ENCODE results near the gene ANKRD33. TPM values are rescaled to one million over a fixed set of nuclear protein-coding genes. Genes with fewer than 3 reads are reported as not detected.

Gene ANKRD33
- total and polyA plus RNA-seq, 2 of the 13 experiments (the other 11 are each of a cell fraction or from before 2014, with no cell fraction given): 0.04 TPM; not detected in 1

DNA sequence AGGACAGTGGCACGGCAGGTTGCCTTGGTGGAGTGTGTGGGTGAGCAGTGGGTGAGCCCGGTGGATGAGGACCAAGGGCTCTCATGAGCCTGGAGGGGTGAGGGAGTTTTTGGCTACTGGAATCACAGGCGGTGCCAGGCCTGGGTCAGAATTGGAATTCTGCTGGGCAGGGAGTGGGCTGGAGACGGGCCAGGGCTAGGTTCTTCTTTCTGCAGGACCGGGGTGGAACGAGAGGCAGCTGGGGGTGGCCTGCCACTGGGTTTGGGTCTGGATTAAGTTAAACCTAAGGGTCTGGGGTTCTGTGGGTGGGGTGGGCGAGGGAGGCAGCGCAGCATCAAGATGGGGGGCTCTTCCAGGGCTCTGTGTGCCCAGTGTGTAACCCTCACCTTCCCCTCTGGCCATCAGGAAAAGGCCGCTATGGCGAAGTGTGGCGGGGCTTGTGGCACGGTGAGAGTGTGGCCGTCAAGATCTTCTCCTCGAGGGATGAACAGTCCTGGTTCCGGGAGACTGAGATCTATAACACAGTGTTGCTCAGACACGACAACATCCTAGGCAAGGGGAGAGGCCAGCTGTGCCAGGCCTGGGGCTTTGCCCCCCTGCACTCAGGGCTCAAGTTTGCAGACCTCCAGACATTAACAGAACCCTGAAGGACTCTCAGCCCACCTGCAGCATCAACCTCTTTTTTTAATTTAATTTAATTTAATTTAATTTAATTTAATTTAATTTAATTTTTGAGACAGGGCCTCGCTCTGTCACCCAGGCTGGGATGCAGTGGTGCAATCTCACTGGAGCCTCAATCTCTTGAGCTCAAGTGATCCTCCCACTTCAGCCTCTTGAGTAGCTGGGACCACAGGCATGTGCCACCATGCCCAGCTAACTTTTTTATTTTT, 26.4 kb downstream of the ANKRD33 start:
- CTCF ChIA-PET (ENCODE audit: low intra/inter-chr PET ratio, low total read pairs): no interaction called here
- no peaks in the 10 kb centered on the region for H3K79me2 ChIP-seq (ENCODE audit: insufficient read depth, low read length)
- H3K9me3 ChIP-seq (ENCODE audit: low read length): no peaks in the 10 kb centered on the region
- BruUV-seq (replicated peaks): no TSS peak
- no peak for FAIRE-seq
- H2AFZ ChIP-seq (ENCODE audit: low read length): no peak overlapping the region
- intact Hi-C loops (cut with micrococcal nuclease; ENCODE audit: unreplicated experiment): no loop called here
- TF ChIP-seq ZNF552 (CRISPR knock-in tag; IDR thresholded peaks at IDR 0.05; ENCODE audit: borderline replicate concordance): no peak
- no peaks in the 10 kb centered on the region for H3K36me3 ChIP-seq (replicated peaks in 1 of 2; ENCODE audit: control insufficient read depth in 1 of 2, insufficient read depth in 2 of 2, low read length in 2 of 2)
- in situ Hi-C loops (cut with HindIII; ENCODE audit: extremely low pct_ligation_motif_present, low pct_unique_long_range_greater_than_20kb): no loop called here
- peaks cover 3 to 42% of the 10 kb centered on the region in 2 experiments; a peak in 3 of 5 replicates for H3K27me3 ChIP-seq (ENCODE audit: control insufficient read depth in 1 of 2, insufficient read depth in 2 of 2, low read length in 2 of 2)
- 0 out of 2 replicates have a peak, but pooled peaks cover 19% of the 10 kb centered on the region for H3K4me1 ChIP-seq (ENCODE audit: insufficient read depth, low read length)
- no peak for ATAC-seq
- no peak overlapping the region for H3K4me2 ChIP-seq (ENCODE audit: low read depth, low read length)
- H3K9ac ChIP-seq (ENCODE audit: insufficient read depth, low read depth, low read length): no peak overlapping the region
- POLR2A ChIA-PET: no interaction called here
- H3K27ac ChIP-seq (ENCODE audit: extremely low read length, insufficient read depth, low read length): no peak overlapping the region
- no peaks in the 10 kb centered on the region for H4K20me1 ChIP-seq (ENCODE audit: insufficient read depth, low read length)
- no peak for DNase-seq (ENCODE audit: low spot score)
- 50% methylated on average over 14 of the region's 17 CpGs for WGBS (ENCODE audit: low lambda C conversion rate)
- no peak overlapping the region for H3K4me3 ChIP-seq (replicated peaks in 1 of 3; ENCODE audit: insufficient read depth in 1 of 3, low read depth in 2 of 3, low read length in 3 of 3)

DNA sequence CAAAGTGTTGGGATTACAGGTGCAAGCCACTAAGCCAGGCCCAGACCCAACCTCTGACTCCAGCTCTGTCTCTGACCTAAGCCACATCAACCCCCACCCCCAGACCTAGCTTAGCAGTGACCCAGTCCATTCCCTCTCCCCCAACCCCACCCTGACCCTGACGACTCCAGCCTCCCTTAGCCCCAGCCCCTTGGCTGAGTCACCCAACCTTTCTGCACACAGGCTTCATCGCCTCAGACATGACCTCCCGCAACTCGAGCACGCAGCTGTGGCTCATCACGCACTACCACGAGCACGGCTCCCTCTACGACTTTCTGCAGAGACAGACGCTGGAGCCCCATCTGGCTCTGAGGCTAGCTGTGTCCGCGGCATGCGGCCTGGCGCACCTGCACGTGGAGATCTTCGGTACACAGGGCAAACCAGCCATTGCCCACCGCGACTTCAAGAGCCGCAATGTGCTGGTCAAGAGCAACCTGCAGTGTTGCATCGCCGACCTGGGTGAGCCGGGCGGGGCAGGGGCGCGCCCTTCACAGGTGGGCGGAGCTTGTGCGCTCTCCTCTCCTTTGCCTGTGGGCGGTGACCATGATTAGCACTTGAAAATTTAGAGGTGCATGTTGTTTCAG, 27.2 kb downstream of the ANKRD33 start:
- FAIRE-seq: no peak
- Histone ChIP-seq H3K9me3 (ENCODE audit: low read length) (no peaks in the 10 kb centered on the region), H3K27ac (ENCODE audit: extremely low read length, insufficient read depth, low read length) (no peak overlapping the region), H3K27me3 (ENCODE audit: control insufficient read depth in 1 of 2, insufficient read depth in 2 of 2, low read length in 2 of 2) (peaks cover 3 to 37% of the 10 kb centered on the region in 2 experiments; a peak in 3 of 5 replicates), H4K20me1 (ENCODE audit: insufficient read depth, low read length) (no peaks in the 10 kb centered on the region), H3K4me1 (ENCODE audit: insufficient read depth, low read length) (0 out of 2 replicates have a peak, but pooled peaks cover 19% of the 10 kb centered on the region), H3K4me2 (ENCODE audit: low read depth, low read length) (no peak overlapping the region), H2AFZ (ENCODE audit: low read length) (no peak overlapping the region), H3K4me3 (replicated peaks in 1 of 3; ENCODE audit: insufficient read depth in 1 of 3, low read depth in 2 of 3, low read length in 3 of 3) (no peak overlapping the region), H3K9ac (ENCODE audit: insufficient read depth, low read depth, low read length) (no peak overlapping the region), H3K79me2 (ENCODE audit: insufficient read depth, low read length) (no peaks in the 10 kb centered on the region), H3K36me3 (replicated peaks in 1 of 2; ENCODE audit: control insufficient read depth in 1 of 2, insufficient read depth in 2 of 2, low read length in 2 of 2) (no peaks in the 10 kb centered on the region)
- no TSS peak for BruUV-seq (replicated peaks)
- ChIA-PET POLR2A (no interaction called here), CTCF (ENCODE audit: low intra/inter-chr PET ratio, low total read pairs) (no interaction called here)
- TF ChIP-seq ZGPAT (CRISPR knock-in tag; IDR thresholded peaks at IDR 0.05) (no peak), FOXA1 (IDR thresholded peaks at IDR 0.05) (no peak), FOXA1 (CRISPR knock-in tag; IDR thresholded peaks at IDR 0.05) (no peak)
- in situ Hi-C loops (cut with HindIII; ENCODE audit: extremely low pct_ligation_motif_present, low pct_unique_long_range_greater_than_20kb) (no loop called here), intact Hi-C loops (cut with micrococcal nuclease; ENCODE audit: unreplicated experiment) (no loop called here)
- 80% methylated on average over 27 of the region's 28 CpGs for WGBS (ENCODE audit: low lambda C conversion rate)
- no peak for DNase-seq (ENCODE audit: low spot score)
- ATAC-seq: no peak
